ENCODE results near the gene PMPCA. TPM values are rescaled to one million over a fixed set of nuclear protein-coding genes. Genes with fewer than 3 reads are reported as not detected.
A peak's percentile ranks its signal among the peaks of the same experiment; 100 is the strongest.

PMPCA gene
- total and polyA plus RNA-seq, 2 donors (not counting 3 experiments of a cell fraction or from before 2014, with no cell fraction given): 69.0 to 75.3 TPM

DNA sequence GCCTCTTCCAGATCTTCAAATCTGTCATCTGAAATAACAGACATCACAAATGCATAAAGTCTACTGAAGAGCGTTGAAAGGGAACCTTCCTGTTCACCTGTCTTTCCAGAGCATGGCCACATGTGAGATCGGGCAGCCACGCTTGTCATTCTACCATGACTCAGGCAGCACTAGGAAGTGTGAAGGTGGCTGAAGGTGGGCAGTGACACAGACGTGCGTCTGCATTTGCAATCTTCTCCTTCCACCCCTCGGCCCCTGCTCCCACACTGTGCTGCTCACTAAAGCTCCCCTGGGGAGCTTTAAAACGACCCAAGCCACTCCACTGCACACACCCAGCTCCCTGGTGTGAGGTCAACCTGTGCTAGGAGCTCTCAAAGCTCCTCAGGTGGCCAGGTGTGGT is 2.5 kb upstream of the PMPCA start:
- Histone ChIP-seq H3K9me3 (replicated peaks; ENCODE audit: control insufficient read depth, insufficient read depth, low read length) (no peaks in the 10 kb centered on the region), H3K27me3 (ENCODE audit: control insufficient read depth in 2 of 2, insufficient read depth in 2 of 2, low read length in 2 of 2) (no peaks in the 10 kb centered on the region), H3K36me3 (ENCODE audit: control insufficient read depth in 2 of 2, extremely low read depth in 1 of 2, insufficient read depth in 2 of 2, low read length in 2 of 2) (peaks cover 0 to 22% of the 10 kb centered on the region in 2 experiments), H3K27ac (ENCODE audit: insufficient read depth, low read depth, low read length) (no peak overlapping the region), H3K4me2 (ENCODE audit: insufficient read depth, low read length) (no peak overlapping the region), H3K79me2 (ENCODE audit: control insufficient read depth, insufficient read depth, low read length) (peaks cover 38% of the 10 kb centered on the region), H2AFZ (ENCODE audit: low read depth, low read length) (no peak overlapping the region), H3K9me1 (replicated peaks; ENCODE audit: control insufficient read depth, extremely low read depth, insufficient read depth, low read length) (no peaks in the 10 kb centered on the region), H3K4me3 (replicated peaks in 1 of 3; ENCODE audit: insufficient read depth in 1 of 3, low read depth in 1 of 3, low read length in 3 of 3) (no peak overlapping the region), H4K20me1 (replicated peaks; ENCODE audit: control insufficient read depth, extremely low read depth, insufficient read depth, low read length) (no peaks in the 10 kb centered on the region), H3K4me1 (ENCODE audit: control insufficient read depth, extremely low read depth, insufficient read depth, low read length) (peaks cover 20% of the 10 kb centered on the region), H3K9ac (replicated peaks; ENCODE audit: extremely low read depth, insufficient read depth, low read length) (no peak overlapping the region)
- POLR2A ChIA-PET: no interaction called here
- no peak for FAIRE-seq
- no TSS peak for BruUV-seq (replicated peaks)
- no peak for DNase-seq (ENCODE audit: low read depth, low spot score)
- CTCF ChIA-PET: no interaction called here
- TF ChIP-seq, protein P1, sequence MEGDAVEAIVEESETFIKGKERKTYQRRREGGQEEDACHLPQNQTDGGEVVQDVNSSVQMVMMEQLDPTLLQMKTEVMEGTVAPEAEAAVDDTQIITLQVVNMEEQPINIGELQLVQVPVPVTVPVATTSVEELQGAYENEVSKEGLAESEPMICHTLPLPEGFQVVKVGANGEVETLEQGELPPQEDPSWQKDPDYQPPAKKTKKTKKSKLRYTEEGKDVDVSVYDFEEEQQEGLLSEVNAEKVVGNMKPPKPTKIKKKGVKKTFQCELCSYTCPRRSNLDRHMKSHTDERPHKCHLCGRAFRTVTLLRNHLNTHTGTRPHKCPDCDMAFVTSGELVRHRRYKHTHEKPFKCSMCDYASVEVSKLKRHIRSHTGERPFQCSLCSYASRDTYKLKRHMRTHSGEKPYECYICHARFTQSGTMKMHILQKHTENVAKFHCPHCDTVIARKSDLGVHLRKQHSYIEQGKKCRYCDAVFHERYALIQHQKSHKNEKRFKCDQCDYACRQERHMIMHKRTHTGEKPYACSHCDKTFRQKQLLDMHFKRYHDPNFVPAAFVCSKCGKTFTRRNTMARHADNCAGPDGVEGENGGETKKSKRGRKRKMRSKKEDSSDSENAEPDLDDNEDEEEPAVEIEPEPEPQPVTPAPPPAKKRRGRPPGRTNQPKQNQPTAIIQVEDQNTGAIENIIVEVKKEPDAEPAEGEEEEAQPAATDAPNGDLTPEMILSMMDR (IDR thresholded peaks at IDR 0.05; ENCODE audit: extremely low read depth in 1 of 2, insufficient read depth in 1 of 2, low read depth in 1 of 2, low read length in 2 of 2): no peak
- dilution Hi-C loops (cut with MboI; ENCODE audit: extremely low pct_ligation_motif_present, low sequenced_read_pairs) (no loop called here), intact Hi-C loops (cut with micrococcal nuclease) (no loop called here)

DNA sequence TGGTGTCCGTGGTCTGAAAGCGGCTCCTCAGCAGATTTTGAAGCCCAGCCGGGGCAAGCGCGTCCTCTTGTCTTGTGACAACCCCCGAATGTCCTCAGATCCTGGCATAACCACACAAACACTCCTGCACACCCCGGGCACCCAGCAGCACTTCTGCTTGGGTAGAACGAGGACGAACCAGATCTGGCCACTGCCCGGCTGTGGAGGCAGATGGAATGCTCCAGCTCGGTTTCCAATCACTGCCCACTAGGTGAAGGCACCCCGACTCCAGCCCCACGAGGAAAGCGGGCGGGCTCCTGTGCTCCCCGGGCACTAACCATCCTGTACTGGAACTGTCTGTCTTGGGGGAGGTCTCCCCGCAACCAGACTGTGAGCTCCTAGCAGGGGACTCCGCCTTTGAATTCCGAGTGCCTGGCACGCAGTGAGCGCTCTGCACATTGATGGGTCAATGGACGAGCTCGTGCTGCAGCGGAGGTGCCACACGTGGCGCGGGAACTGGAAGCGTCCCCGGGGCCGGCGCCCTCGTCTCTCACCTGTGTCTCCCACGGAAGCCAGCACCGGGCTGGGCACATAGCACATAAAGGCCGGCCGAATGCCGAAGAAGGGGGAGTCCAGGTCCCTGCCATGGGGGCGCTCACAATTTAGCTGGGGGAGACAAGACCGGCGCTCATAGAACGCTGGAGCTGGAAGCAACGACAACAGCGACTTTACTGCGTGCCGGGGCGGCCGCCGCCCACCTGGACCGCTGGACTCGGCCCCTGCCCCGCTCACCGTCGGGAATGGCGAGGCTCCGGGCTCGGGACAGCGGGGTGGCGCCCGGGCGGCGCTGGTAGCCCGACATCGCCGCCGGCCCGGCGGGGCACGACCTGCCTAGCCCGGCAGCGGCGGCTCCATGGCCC is 652 bp upstream of the PMPCA start:
- Histone ChIP-seq H3K4me2 (ENCODE audit: insufficient read depth, low read length) (peak overlapping the region; percentile 23), H2AFZ (ENCODE audit: low read depth, low read length) (peak overlapping the region; percentile 6), H3K36me3 (ENCODE audit: control insufficient read depth in 2 of 2, extremely low read depth in 1 of 2, insufficient read depth in 2 of 2, low read length in 2 of 2) (peaks cover 6 to 28% of the 10 kb centered on the region in 2 experiments), H3K79me2 (ENCODE audit: control insufficient read depth, insufficient read depth, low read length) (peaks cover 43% of the 10 kb centered on the region), H3K4me3 (replicated peaks in 1 of 3; ENCODE audit: insufficient read depth in 1 of 3, low read depth in 1 of 3, low read length in 3 of 3) (peak overlapping the region; percentile 3 to 78 (median 46)), H4K20me1 (replicated peaks; ENCODE audit: control insufficient read depth, extremely low read depth, insufficient read depth, low read length) (no peaks in the 10 kb centered on the region), H3K4me1 (ENCODE audit: control insufficient read depth, extremely low read depth, insufficient read depth, low read length) (peaks cover 20% of the 10 kb centered on the region), H3K27ac (ENCODE audit: insufficient read depth, low read depth, low read length) (peak overlapping the region; percentile 57), H3K9me1 (replicated peaks; ENCODE audit: control insufficient read depth, extremely low read depth, insufficient read depth, low read length) (no peaks in the 10 kb centered on the region), H3K27me3 (ENCODE audit: control insufficient read depth in 2 of 2, insufficient read depth in 2 of 2, low read length in 2 of 2) (no peaks in the 10 kb centered on the region), H3K9ac (replicated peaks; ENCODE audit: extremely low read depth, insufficient read depth, low read length) (peak overlapping the region; percentile 41), H3K9me3 (replicated peaks; ENCODE audit: control insufficient read depth, insufficient read depth, low read length) (no peaks in the 10 kb centered on the region)
- FAIRE-seq: peak; percentile 38
- ChIA-PET POLR2A (no interaction called here), CTCF (interaction anchor here (0.8 to 1.5 kb wide), 7 partner anchors 9 to 97 kb away, joined by 3 to 12 read pairs (median 3); partner anchors contain the start of gene INPP5E)
- dilution Hi-C loops (cut with MboI; ENCODE audit: extremely low pct_ligation_motif_present, low sequenced_read_pairs) (no loop called here), intact Hi-C loops (cut with micrococcal nuclease) (loop anchor here (1.0 to 2.0 kb wide), 2 partner anchors 10 to 29 kb away; partner anchors contain the start of genes INPP5E and SNAPC4)
- TF ChIP-seq MYC (IDR thresholded peaks at IDR 0.05; ENCODE audit: low read depth, low read length) (peak; percentile 66), GATA2 (IDR thresholded peaks at IDR 0.05; ENCODE audit: insufficient read depth, insufficient read length, low read depth, low read length) (no peak)
- TF ChIP-seq, protein P2, sequence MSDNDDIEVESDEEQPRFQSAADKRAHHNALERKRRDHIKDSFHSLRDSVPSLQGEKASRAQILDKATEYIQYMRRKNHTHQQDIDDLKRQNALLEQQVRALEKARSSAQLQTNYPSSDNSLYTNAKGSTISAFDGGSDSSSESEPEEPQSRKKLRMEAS (IDR thresholded peaks at IDR 0.05; ENCODE audit: insufficient read depth, insufficient read length): peak; percentile 72
- TSS peak; percentile 63 for BruUV-seq (replicated peaks)
- peak; percentile 44 for DNase-seq (ENCODE audit: low read depth, low spot score)

Measured in endothelial cell of umbilical vein (primary cell).